ENCODE results near the gene NRTN.

DNA sequence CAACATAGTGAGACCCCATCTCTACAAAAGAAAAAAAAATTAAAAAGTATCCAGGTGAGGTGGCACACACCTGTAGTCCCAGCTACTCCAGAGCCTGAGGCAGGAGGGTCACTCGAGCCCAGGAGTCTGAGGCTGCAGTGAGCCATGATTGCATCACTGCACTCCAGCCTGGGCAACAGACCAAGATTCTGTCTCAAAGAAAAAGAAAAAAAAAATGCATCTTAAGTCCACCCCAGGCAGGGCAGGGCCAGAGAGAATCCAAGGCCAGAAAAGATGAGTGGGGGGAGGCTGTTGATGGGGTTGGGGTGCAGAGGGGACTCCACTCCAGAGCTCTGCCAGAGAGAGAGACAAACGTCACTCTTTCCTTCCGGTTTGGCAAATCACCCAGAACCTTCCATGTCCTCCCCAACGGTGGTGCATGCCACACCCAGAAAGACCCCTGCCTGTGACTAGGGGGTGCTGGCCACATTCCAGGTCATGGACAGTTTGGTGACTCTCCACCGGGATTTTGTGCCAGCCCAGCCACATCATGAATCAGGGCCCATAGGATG, 46.0 kb downstream of the NRTN start:
- TF ChIP-seq, protein P1, sequence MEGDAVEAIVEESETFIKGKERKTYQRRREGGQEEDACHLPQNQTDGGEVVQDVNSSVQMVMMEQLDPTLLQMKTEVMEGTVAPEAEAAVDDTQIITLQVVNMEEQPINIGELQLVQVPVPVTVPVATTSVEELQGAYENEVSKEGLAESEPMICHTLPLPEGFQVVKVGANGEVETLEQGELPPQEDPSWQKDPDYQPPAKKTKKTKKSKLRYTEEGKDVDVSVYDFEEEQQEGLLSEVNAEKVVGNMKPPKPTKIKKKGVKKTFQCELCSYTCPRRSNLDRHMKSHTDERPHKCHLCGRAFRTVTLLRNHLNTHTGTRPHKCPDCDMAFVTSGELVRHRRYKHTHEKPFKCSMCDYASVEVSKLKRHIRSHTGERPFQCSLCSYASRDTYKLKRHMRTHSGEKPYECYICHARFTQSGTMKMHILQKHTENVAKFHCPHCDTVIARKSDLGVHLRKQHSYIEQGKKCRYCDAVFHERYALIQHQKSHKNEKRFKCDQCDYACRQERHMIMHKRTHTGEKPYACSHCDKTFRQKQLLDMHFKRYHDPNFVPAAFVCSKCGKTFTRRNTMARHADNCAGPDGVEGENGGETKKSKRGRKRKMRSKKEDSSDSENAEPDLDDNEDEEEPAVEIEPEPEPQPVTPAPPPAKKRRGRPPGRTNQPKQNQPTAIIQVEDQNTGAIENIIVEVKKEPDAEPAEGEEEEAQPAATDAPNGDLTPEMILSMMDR (IDR thresholded peaks at IDR 0.05) = no peak
- TF ChIP-seq POLR2A (IDR thresholded peaks at IDR 0.05) = no peak

Measured in body of pancreas (tissue), 4 donors.